HEK293T (cell line): ENCODE measurements around the gene DYNLT5.
A peak's percentile ranks its signal among the peaks of the same experiment; 100 is the strongest.

Experiments
- CTCF ChIA-PET: fragments of 350-600 bp; formaldehyde crosslinking; extraction: SDS; loops from one replicate; lab custom pipeline; 2021; ENCODE audit warnings: antibody characterized with exemption, inconsistent platforms; lab: Yijun Ruan, JAX
- POLR2A ChIA-PET: fragments of 350-600 bp; formaldehyde crosslinking; extraction: SDS; loops from one replicate; lab custom pipeline; 2020; ENCODE audit warnings: antibody characterized with exemption, inconsistent platforms; lab: Yijun Ruan, JAX
- DNase-seq: peaks from one replicate; pipeline ENCODE4 v3.0.0; 2012; ENCODE audit warnings: mixed read lengths; ENCODE audit errors: extremely low spot score
- ARNT ChIP-seq: fragments of 450-650 bp; IDR thresholded peaks from 2 replicates; pipeline ENCODE4 v1.6.1; 2017; ENCODE audit warnings: mild to moderate bottlenecking
- BHLHE40 ChIP-seq: fragments of 450-650 bp; IDR thresholded peaks from 2 replicates; pipeline ENCODE4 v1.6.1; 2016; ENCODE audit warnings: mild to moderate bottlenecking, moderate library complexity, borderline replicate concordance
- CTBP1 ChIP-seq: fragments of 450-650 bp; IDR thresholded peaks from 2 replicates; pipeline ENCODE4 v1.6.1; 2016; ENCODE audit warnings: borderline replicate concordance
- ELF4 ChIP-seq: fragments of 450-650 bp; IDR thresholded peaks from 2 replicates; pipeline ENCODE4 v1.6.1; 2017; ENCODE audit warnings: antibody characterized with exemption
- FOXA1 ChIP-seq: fragments of 450-650 bp; IDR thresholded peaks from 2 replicates; pipeline ENCODE4 v1.6.1; 2016; ENCODE audit warnings: mild to moderate bottlenecking
- FOXK2 ChIP-seq: fragments of 450-650 bp; IDR thresholded peaks from 2 replicates; pipeline ENCODE4 v1.6.1; 2016; ENCODE audit warnings: mild to moderate bottlenecking
- FOXM1 ChIP-seq: fragments of 450-650 bp; IDR thresholded peaks from 2 replicates; pipeline ENCODE4 v1.6.1; 2017; ENCODE audit warnings: mild to moderate bottlenecking, borderline replicate concordance
- HDGF ChIP-seq: fragments of 450-650 bp; IDR thresholded peaks from 2 replicates; pipeline ENCODE4 v1.6.1; 2017; ENCODE audit warnings: antibody characterized with exemption, borderline replicate concordance
- L3MBTL2 ChIP-seq: fragments of 450-650 bp; conservative IDR thresholded peaks from 2 replicates; pipeline ENCODE4 v1.6.1; 2016; ENCODE audit warnings: mild to moderate bottlenecking
- LEF1 ChIP-seq: fragments of 450-650 bp; IDR thresholded peaks from 2 replicates; pipeline ENCODE4 v1.6.1; 2017; ENCODE audit warnings: mild to moderate bottlenecking, borderline replicate concordance
- NFRKB ChIP-seq: fragments of 450-650 bp; IDR thresholded peaks from 2 replicates; pipeline ENCODE4 v1.6.1; 2016; ENCODE audit warnings: mild to moderate bottlenecking, moderate library complexity
- PKNOX1 ChIP-seq: fragments of 450-650 bp; IDR thresholded peaks from 2 replicates; pipeline ENCODE4 v1.6.1; 2016
- SP1 ChIP-seq: fragments of 450-650 bp; IDR thresholded peaks from 2 replicates; pipeline ENCODE4 v1.6.1; 2017
- SUZ12 ChIP-seq: fragments of 450-650 bp; IDR thresholded peaks from 2 replicates; pipeline ENCODE4 v1.6.1; 2016; ENCODE audit warnings: mild to moderate bottlenecking
- TARDBP ChIP-seq: fragments of 450-650 bp; IDR thresholded peaks from 2 replicates; pipeline ENCODE4 v1.6.1; 2016
- ZNF384 ChIP-seq: fragments of 450-650 bp; IDR thresholded peaks from 2 replicates; pipeline ENCODE4 v1.6.1; 2016

The DYNLT5 gene

GRCh38 chr1:66768965-66769364, 16.7 kb downstream of the DYNLT5 start:
- ChIA-PET POLR2A (no interaction called here), CTCF (no interaction called here)
- no peak for DNase-seq
- TF ChIP-seq TARDBP (no peak), CTBP1 (no peak), SP1 (no peak), LEF1 (no peak), NFRKB (no peak), ELF4 (no peak), HDGF (no peak), ARNT (no peak)

- ChIA-PET CTCF (no interaction called here), POLR2A (no interaction called here)
- no peak for DNase-seq
- TF ChIP-seq ZNF384 (no peak), FOXA1 (no peak), FOXK2 (no peak), ARNT (no peak), PKNOX1 (no peak), SUZ12 (no peak), TARDBP (no peak), LEF1 (no peak), HDGF (no peak), CTBP1 (no peak), FOXM1 (no peak), NFRKB (no peak), BHLHE40 (no peak), L3MBTL2 (no peak)
Observed at GRCh38 chr1:66769512-66770229, 17.4 kb downstream of the DYNLT5 start.

- no peak for TF ChIP-seq FOXK2
- no peak for TF ChIP-seq ARNT
- no peak for TF ChIP-seq SP1
- TF ChIP-seq ELF4 = no peak
- no peak for TF ChIP-seq ZNF384
- no peak for TF ChIP-seq NFRKB
- no peak for TF ChIP-seq CTBP1
- no peak for TF ChIP-seq HDGF
- no peak for TF ChIP-seq FOXA1
- POLR2A ChIA-PET = no interaction called here
Observed at GRCh38 chr1:66770240-66770639, 18.0 kb downstream of the DYNLT5 start.

GRCh38 chr1:66770694-66771093, 18.4 kb downstream of the DYNLT5 start:
- DNase-seq = no peak
- CTCF ChIA-PET = no interaction called here
- TF ChIP-seq FOXM1 = no peak
- TF ChIP-seq ELF4 = no peak
- no peak for TF ChIP-seq HDGF
- POLR2A ChIA-PET = no interaction called here

More at GRCh38 chr1:66770240-66770639, 18.0 kb downstream of the DYNLT5 start:
- no peak for DNase-seq
- CTCF ChIA-PET = no interaction called here

- ChIA-PET CTCF (no interaction called here), POLR2A (interaction anchor here (0.7 kb wide), 1 partner anchor 150 kb away, joined by 4 read pairs; no protein-coding TSS in a partner anchor)
- TF ChIP-seq PKNOX1 (peak; percentile 76), TARDBP (no peak)
- DNase-seq = no peak
Observed at GRCh38 chr1:66773227-66773626, 21.0 kb downstream of the DYNLT5 start.

GRCh38 chr1:66774438-66774837, 22.2 kb downstream of the DYNLT5 start:
- ChIA-PET CTCF (no interaction called here), POLR2A (no interaction called here)
- no peak for TF ChIP-seq ARNT
- TF ChIP-seq SP1 = no peak
- no peak for TF ChIP-seq TARDBP
- no peak for DNase-seq

- ChIA-PET POLR2A (no interaction called here), CTCF (no interaction called here)
- TF ChIP-seq ELF4 = no peak
- TF ChIP-seq PKNOX1 = no peak
- TF ChIP-seq CTBP1 = no peak
- no peak for TF ChIP-seq ARNT
- no peak for TF ChIP-seq SUZ12
- no peak for TF ChIP-seq NFRKB
- no peak for TF ChIP-seq FOXK2
- DNase-seq = no peak
Observed at GRCh38 chr1:66775646-66776045, 23.4 kb downstream of the DYNLT5 start.
